A673 (cell line): ENCODE data around the gene MISP.

ENCODE experiments used
- EZH2 ChIP-seq: fragments of 200-600 bp; sonication (generic); IDR thresholded peaks from 2 replicates; pipeline ENCODE4 v1.6.1; 2017; ENCODE audit warnings: borderline replicate concordance, low read depth, mild to moderate bottlenecking, mixed read lengths, antibody characterized with exemption, low read length; ENCODE audit not compliant: poor library complexity, severe bottlenecking
- TF ChIP-seq, protein P1 (sequence below): fragments of 300-800, 200-600 bp; sonication (generic); conservative IDR thresholded peaks from 2 replicates; pipeline ENCODE4 v1.5.1; 2017; ENCODE audit warnings: low read depth, mild to moderate bottlenecking, antibody characterized with exemption, low read length, moderate library complexity, mixed read lengths

DNA sequence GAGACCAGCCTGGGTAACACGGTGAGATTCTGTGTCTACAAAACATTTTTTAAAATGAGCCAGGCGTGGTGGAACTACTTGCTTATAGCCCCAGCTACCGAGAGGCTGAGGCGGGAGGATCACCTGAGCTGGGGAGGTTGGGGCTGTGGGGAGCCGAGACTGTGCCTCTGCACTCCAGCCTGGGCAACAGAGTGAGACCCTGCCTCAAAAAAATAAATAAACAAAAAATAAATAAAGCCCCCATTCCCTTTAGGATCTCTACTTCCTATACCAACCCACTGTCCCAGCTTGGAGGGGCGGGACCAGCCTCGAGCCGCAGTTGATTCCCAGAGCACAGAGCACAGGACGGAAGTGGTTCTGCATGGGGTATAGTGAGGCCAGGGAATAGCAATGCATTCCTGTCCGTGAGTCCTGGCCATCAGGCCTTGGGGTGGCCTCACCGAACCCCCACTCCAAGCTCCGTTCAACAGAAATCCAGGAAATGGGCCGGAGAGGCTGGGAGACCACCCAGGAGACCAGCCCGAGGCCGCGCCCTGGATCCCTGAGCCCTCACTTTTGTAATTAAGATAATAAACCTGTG, 41.5 kb downstream of the MISP start:
- TF ChIP-seq, protein P1, sequence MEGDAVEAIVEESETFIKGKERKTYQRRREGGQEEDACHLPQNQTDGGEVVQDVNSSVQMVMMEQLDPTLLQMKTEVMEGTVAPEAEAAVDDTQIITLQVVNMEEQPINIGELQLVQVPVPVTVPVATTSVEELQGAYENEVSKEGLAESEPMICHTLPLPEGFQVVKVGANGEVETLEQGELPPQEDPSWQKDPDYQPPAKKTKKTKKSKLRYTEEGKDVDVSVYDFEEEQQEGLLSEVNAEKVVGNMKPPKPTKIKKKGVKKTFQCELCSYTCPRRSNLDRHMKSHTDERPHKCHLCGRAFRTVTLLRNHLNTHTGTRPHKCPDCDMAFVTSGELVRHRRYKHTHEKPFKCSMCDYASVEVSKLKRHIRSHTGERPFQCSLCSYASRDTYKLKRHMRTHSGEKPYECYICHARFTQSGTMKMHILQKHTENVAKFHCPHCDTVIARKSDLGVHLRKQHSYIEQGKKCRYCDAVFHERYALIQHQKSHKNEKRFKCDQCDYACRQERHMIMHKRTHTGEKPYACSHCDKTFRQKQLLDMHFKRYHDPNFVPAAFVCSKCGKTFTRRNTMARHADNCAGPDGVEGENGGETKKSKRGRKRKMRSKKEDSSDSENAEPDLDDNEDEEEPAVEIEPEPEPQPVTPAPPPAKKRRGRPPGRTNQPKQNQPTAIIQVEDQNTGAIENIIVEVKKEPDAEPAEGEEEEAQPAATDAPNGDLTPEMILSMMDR, result no peak
- TF ChIP-seq EZH2, result no peak
